Measurements from ENCODE around the gene SYNPO.

GRCh38 chr5:150636391-150637244 is 3.8 kb upstream of the SYNPO start:
- TF ChIP-seq CTCF (IDR thresholded peaks at IDR 0.05; ENCODE audit: poor library complexity, severe bottlenecking) (no peak), EZH2 (IDR thresholded peaks at IDR 0.05; ENCODE audit: borderline replicate concordance, insufficient read depth, low read length, poor library complexity, severe bottlenecking) (no peak), SMC3 (conservative IDR thresholded peaks at IDR 0.05; ENCODE audit: poor library complexity) (no peak)

Data from neural cell (in vitro differentiated cells).